Mesenchymal stem cell (in vitro differentiated cells and primary cell): ENCODE results near the gene IARS2.

Source experiments
- DNase-seq: peaks from one replicate; pipeline ENCODE4 v3.0.0-alpha.2; 2013
- H2AFZ ChIP-seq: one replicate; pipeline ENCODE4 v1.6.1; 2013; ENCODE audit warnings: low read depth, mild to moderate bottlenecking, control low read depth, inconsistent platforms, low read length, moderate library complexity
- H2AK5ac ChIP-seq: 2 replicates; pipeline ENCODE4 v1.6.1; 2013; ENCODE audit warnings: low read length, moderate library complexity, mild to moderate bottlenecking, inconsistent platforms; ENCODE audit not compliant: severe bottlenecking
- H2BK120ac ChIP-seq: one replicate; pipeline ENCODE4 v1.6.1; 2013; ENCODE audit warnings: low read depth, mild to moderate bottlenecking, inconsistent platforms, low read length, moderate library complexity
- H2BK12ac ChIP-seq, 2 experiments: one replicate each; pipeline ENCODE4 v1.6.1; 2013; ENCODE audit warnings: inconsistent platforms in 2 of 2, low read length in 2 of 2, mild to moderate bottlenecking in 2 of 2, moderate library complexity in 2 of 2, control low read depth in 1 of 2
- H2BK15ac ChIP-seq: one replicate; pipeline ENCODE4 v1.6.1; 2013; ENCODE audit warnings: mild to moderate bottlenecking, low read depth, inconsistent platforms; ENCODE audit not compliant: poor library complexity, severe bottlenecking
- H2BK5ac ChIP-seq: 2 replicates; pipeline ENCODE4 v1.6.1; 2013; ENCODE audit warnings: low read depth, mild to moderate bottlenecking, low read length, control low read depth, inconsistent platforms; ENCODE audit not compliant: poor library complexity, severe bottlenecking
- H3K14ac ChIP-seq, 2 experiments: one replicate each; pipeline ENCODE4 v1.6.1; 2013; ENCODE audit warnings: inconsistent platforms in 2 of 2, low read length in 2 of 2, control low read depth in 1 of 2, mild to moderate bottlenecking in 1 of 2, moderate library complexity in 1 of 2
- H3K18ac ChIP-seq, 2 experiments: one replicate each; pipeline ENCODE4 v1.6.1; 2013; ENCODE audit warnings: inconsistent platforms in 2 of 2, low read length in 2 of 2, control low read depth in 1 of 2, low read depth in 1 of 2, mild to moderate bottlenecking in 1 of 2
- H3K23ac ChIP-seq, 2 experiments: one replicate each; pipeline ENCODE4 v1.6.1; 2013; ENCODE audit warnings: inconsistent platforms in 2 of 2, low read length in 2 of 2, mild to moderate bottlenecking in 2 of 2, moderate library complexity in 2 of 2, control low read depth in 1 of 2
- H3K27ac ChIP-seq: 2 replicates; pipeline ENCODE4 v1.5.1; 2013; ENCODE audit warnings: mild to moderate bottlenecking, moderate library complexity, low read length, control low read depth, inconsistent platforms; ENCODE audit not compliant: poor library complexity, severe bottlenecking
- H3K27me3 ChIP-seq, 2 experiments: 2 replicates each; pipeline versions ENCODE4 v1.6.1 to v1.7.0; 2013; ENCODE audit warnings: low read length in 2 of 2, mild to moderate bottlenecking in 2 of 2, moderate library complexity in 2 of 2, control low read depth in 1 of 2, inconsistent platforms in 1 of 2; ENCODE audit not compliant: control insufficient read depth in 1 of 2, insufficient read depth in 1 of 2
- H3K36me3 ChIP-seq, 2 experiments: 2 replicates each; pipeline versions ENCODE4 v1.6.1 to v1.7.0; 2013; ENCODE audit warnings: low read length in 2 of 2, control low read depth in 1 of 2, inconsistent platforms in 1 of 2, low read depth in 1 of 2, mild to moderate bottlenecking in 1 of 2; ENCODE audit not compliant: insufficient read depth in 2 of 2, control insufficient read depth in 1 of 2
- H3K4ac ChIP-seq, 2 experiments: one replicate each; pipeline ENCODE4 v1.6.1; 2013; ENCODE audit warnings: inconsistent platforms in 2 of 2, low read length in 2 of 2, mild to moderate bottlenecking in 2 of 2, moderate library complexity in 2 of 2, control low read depth in 1 of 2, low read depth in 1 of 2
- H3K4me1 ChIP-seq: 2 replicates; pipeline ENCODE4 v1.6.1; 2013; ENCODE audit warnings: low read depth, low read length, control low read depth; ENCODE audit not compliant: control insufficient read depth, insufficient read depth
- H3K4me2 ChIP-seq: 2 replicates; pipeline ENCODE4 v1.6.1; 2013; ENCODE audit warnings: low read length, mild to moderate bottlenecking, inconsistent platforms; ENCODE audit not compliant: poor library complexity, severe bottlenecking
- H3K4me3 ChIP-seq, 2 experiments: 2 replicates each; pipeline versions ENCODE4 v1.5.1 to v1.7.0; 2013; ENCODE audit warnings: low read length in 2 of 2, mild to moderate bottlenecking in 2 of 2, control low read depth in 1 of 2, low read depth in 1 of 2; ENCODE audit not compliant: insufficient read depth in 1 of 2
- H3K79me1 ChIP-seq: replicated peaks from 2 replicates; pipeline ENCODE4 v1.6.1; 2013; ENCODE audit warnings: mild to moderate bottlenecking, control low read depth, low read length, inconsistent platforms; ENCODE audit not compliant: poor library complexity, severe bottlenecking
- H3K9ac ChIP-seq: 2 replicates; pipeline ENCODE4 v1.7.0; 2013; ENCODE audit warnings: mild to moderate bottlenecking, low read length, moderate library complexity
- H3K9me3 ChIP-seq: 2 replicates; pipeline ENCODE4 v1.7.0; 2013; ENCODE audit warnings: mild to moderate bottlenecking, low read length; ENCODE audit not compliant: control insufficient read depth
- H4K8ac ChIP-seq: one replicate; pipeline ENCODE4 v1.6.1; 2013; ENCODE audit warnings: inconsistent platforms, mild to moderate bottlenecking, low read length, moderate library complexity
- H4K91ac ChIP-seq: one replicate; pipeline ENCODE4 v1.6.1; 2013; ENCODE audit warnings: mild to moderate bottlenecking, low read length, inconsistent platforms
- WGBS: methylation state at CpG from one replicate; pipeline ENCODE4 v1.1.7; 2013; ENCODE audit warnings: mixed read lengths; 5-methylcytosine and 5-hydroxymethylcytosine counted together

The IARS2 gene

GRCh38 chr1:220046052-220046930 lies 47.6 kb upstream of the IARS2 start, which contains the start of gene EPRS1:
TSS of gene EPRS1 (minus strand) at chr1:220046505. CDS start at chr1:220046388, 117 bp downstream.
- Histone ChIP-seq H3K36me3 (peaks cover 0 to under 1% of the 10 kb centered on the region in 2 experiments), H2AFZ (peak within 1 kb of the TSS; percentile 47), H3K14ac (peak within 1 kb of the TSS in 1 of 2 experiments; percentile 64), H2BK15ac (peak within 1 kb of the TSS; percentile 62), H2BK12ac (peak within 1 kb of the TSS in 1 of 2 experiments; percentile 21), H2AK5ac (peak within 1 kb of the TSS; percentile 44), H3K79me1 (peaks cover 2% of the 10 kb centered on the region), H3K4me3 (peak within 1 kb of the TSS; percentile 82 to 100), H3K27me3 (no peaks in the 10 kb centered on the region), H3K9me3 (no peaks in the 10 kb centered on the region), H3K4me1 (peaks cover 8% of the 10 kb centered on the region), H3K4ac (peak within 1 kb of the TSS in 1 of 2 experiments; percentile 10), H4K8ac (peak within 1 kb of the TSS; percentile 74), H3K4me2 (peak within 1 kb of the TSS; percentile 49), H3K9ac (peak within 1 kb of the TSS; percentile 98), H2BK5ac (no peak within 1 kb of the TSS), H2BK120ac (no peak within 1 kb of the TSS), H3K23ac (peak within 1 kb of the TSS in 1 of 2 experiments; percentile 48), H4K91ac (peak within 1 kb of the TSS; percentile 80), H3K18ac (peak within 1 kb of the TSS; percentile 31 to 67), H3K27ac (peak within 1 kb of the TSS; percentile 41)
- DNase-seq = peak; percentile 98
- under 1% methylated on average over 64 of the region's 71 CpGs for WGBS

GRCh38 chr1:220056374-220056773 lies 37.6 kb upstream of the IARS2 start:
- peaks cover 11 to 28% of the 10 kb centered on the region in 2 experiments for H3K36me3 ChIP-seq
- no peaks in the 10 kb centered on the region for H3K27me3 ChIP-seq
- no peak overlapping the region for H2AK5ac ChIP-seq
- no peak overlapping the region for H3K23ac ChIP-seq
- no peak overlapping the region for H3K4ac ChIP-seq
- no peaks in the 10 kb centered on the region for H3K9me3 ChIP-seq
- no peak overlapping the region for H2BK15ac ChIP-seq
- H2BK120ac ChIP-seq = no peak overlapping the region
- H3K9ac ChIP-seq = no peak overlapping the region
- no peak overlapping the region for H2AFZ ChIP-seq
- no peak overlapping the region for H4K8ac ChIP-seq
- no peak for DNase-seq
- H3K4me3 ChIP-seq = no peak overlapping the region
- H4K91ac ChIP-seq = no peak overlapping the region
- no peaks in the 10 kb centered on the region for H3K4me1 ChIP-seq
- no peak overlapping the region for H3K18ac ChIP-seq
- no peak overlapping the region for H3K27ac ChIP-seq
- 100% methylated on average over 1 of the region's 1 CpG for WGBS
- H2BK12ac ChIP-seq = no peak overlapping the region
- H3K4me2 ChIP-seq = no peak overlapping the region
- no peaks in the 10 kb centered on the region for H3K79me1 ChIP-seq
- H3K14ac ChIP-seq = no peak overlapping the region
- no peak overlapping the region for H2BK5ac ChIP-seq

- H3K9me3 ChIP-seq = no peaks in the 10 kb centered on the region
- H2BK15ac ChIP-seq = no peak overlapping the region
- no peak overlapping the region for H3K27ac ChIP-seq
- H4K91ac ChIP-seq = no peak overlapping the region
- H3K23ac ChIP-seq = no peak overlapping the region
- H4K8ac ChIP-seq = no peak overlapping the region
- H3K79me1 ChIP-seq = peaks cover 7% of the 10 kb centered on the region
- no peak overlapping the region for H3K9ac ChIP-seq
- 98% methylated on average over 3 of the region's 3 CpGs for WGBS
- H3K36me3 ChIP-seq = peaks cover 18 to 63% of the 10 kb centered on the region in 2 experiments
- H3K27me3 ChIP-seq = no peaks in the 10 kb centered on the region
- no peak overlapping the region for H2AFZ ChIP-seq
- H3K4ac ChIP-seq = no peak overlapping the region
- DNase-seq = no peak
- H2BK5ac ChIP-seq = no peak overlapping the region
- H2BK120ac ChIP-seq = no peak overlapping the region
- H2BK12ac ChIP-seq = no peak overlapping the region
- H3K4me1 ChIP-seq = no peaks in the 10 kb centered on the region
- H3K4me3 ChIP-seq = no peak overlapping the region
- no peak overlapping the region for H3K18ac ChIP-seq
- H2AK5ac ChIP-seq = no peak overlapping the region
- H3K14ac ChIP-seq = no peak overlapping the region
- H3K4me2 ChIP-seq = no peak overlapping the region
Observed at GRCh38 chr1:220060876-220061275, 33.1 kb upstream of the IARS2 start.

DNA sequence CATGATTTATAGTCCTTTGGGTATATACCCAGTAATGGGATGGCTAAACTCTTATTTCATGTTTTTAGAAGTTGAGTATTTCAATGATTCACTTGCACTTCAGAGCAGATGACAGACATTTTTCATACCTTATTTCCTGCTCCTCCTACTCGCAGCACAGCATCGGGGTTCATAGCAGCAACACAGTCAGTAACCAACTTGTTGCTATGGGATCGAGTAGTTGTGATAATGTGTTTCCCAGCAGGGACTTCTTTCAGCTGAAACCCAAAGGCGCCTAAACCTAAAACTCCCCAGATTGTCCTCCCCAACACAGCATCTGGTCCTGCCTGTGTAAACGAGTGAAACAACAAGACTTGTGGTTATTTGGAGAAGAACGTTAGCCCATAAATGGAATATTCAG lies 31.3 kb upstream of the IARS2 start:
- H3K23ac ChIP-seq = no peak overlapping the region
- no peak overlapping the region for H2BK120ac ChIP-seq
- no peak overlapping the region for H2BK15ac ChIP-seq
- no peaks in the 10 kb centered on the region for H3K27me3 ChIP-seq
- H3K27ac ChIP-seq = no peak overlapping the region
- H3K4me2 ChIP-seq = no peak overlapping the region
- H3K4me3 ChIP-seq = no peak overlapping the region
- peaks cover 7% of the 10 kb centered on the region for H3K79me1 ChIP-seq
- no peaks in the 10 kb centered on the region for H3K4me1 ChIP-seq
- H2AFZ ChIP-seq = no peak overlapping the region
- H3K14ac ChIP-seq = no peak overlapping the region
- H3K18ac ChIP-seq = no peak overlapping the region
- no peak overlapping the region for H2BK12ac ChIP-seq
- DNase-seq = no peak
- 100% methylated on average over 3 of the region's 6 CpGs for WGBS
- H3K4ac ChIP-seq = no peak overlapping the region
- H3K36me3 ChIP-seq = peaks cover 15 to 62% of the 10 kb centered on the region in 2 experiments
- H2AK5ac ChIP-seq = no peak overlapping the region
- H4K8ac ChIP-seq = no peak overlapping the region
- no peak overlapping the region for H4K91ac ChIP-seq
- H3K9ac ChIP-seq = no peak overlapping the region
- H2BK5ac ChIP-seq = no peak overlapping the region
- no peaks in the 10 kb centered on the region for H3K9me3 ChIP-seq
